ENCODE data around the gene RILPL2. TPM values are rescaled to one million over a fixed set of nuclear protein-coding genes. Genes with fewer than 3 reads are reported as not detected.
"Not testable (repeated sequence)": the region's sequence is repeated elsewhere in the genome, so short reads cannot be mapped to it uniquely, and the experiment has no call there.

The RILPL2 gene
- total RNA-seq, 6 experiments from 2014 or later: 1.6 to 2.7 (median 1.8) TPM

- Histone ChIP-seq H3K4me3 (no peak overlapping the region), H3K4me1 (peaks cover 0 to 11% (median 0%) of the 10 kb centered on the region in 4 donors), H3K9me3 (no peaks in the 10 kb centered on the region), H3K36me3 (peaks cover 0 to 23% (median 3%) of the 10 kb centered on the region in 4 donors), H3K27ac (no peak overlapping the region), H3K27me3 (no peaks in the 10 kb centered on the region)
- peak in 3 of 4 donors; percentile 25 to 35 (median 33) for ATAC-seq
- WGBS (ENCODE audit: insufficient coverage, low coverage, low lambda C conversion rate, missing lambda C conversion rate): 57% methylated on average over 1 of the region's 1 CpG
- no peak for TF ChIP-seq CTCF (IDR thresholded peaks at IDR 0.05)
- TF ChIP-seq POLR2A (IDR thresholded peaks at IDR 0.05): no peak
- intact Hi-C loops (cut with DNase I): no loop called here
- no peak for DNase-seq
Measured at GRCh38 chr12:123468786-123469185, 32.3 kb upstream of the RILPL2 start.

- no peaks in the 10 kb centered on the region for H3K27me3 ChIP-seq
- no peak for TF ChIP-seq CTCF (IDR thresholded peaks at IDR 0.05)
- TF ChIP-seq POLR2A (IDR thresholded peaks at IDR 0.05): no peak
- H3K27ac ChIP-seq: no peak overlapping the region
- ATAC-seq (no peak), DNase-seq (no peak)
- no peak overlapping the region for H3K4me3 ChIP-seq
- H3K4me1 ChIP-seq: no peaks in the 10 kb centered on the region
- H3K36me3 ChIP-seq: peaks cover 0 to 23% (median 3%) of the 10 kb centered on the region in 4 donors
- H3K9me3 ChIP-seq: no peaks in the 10 kb centered on the region
- WGBS (ENCODE audit: insufficient coverage, low coverage, low lambda C conversion rate, missing lambda C conversion rate): 96% methylated on average over 4 of the region's 4 CpGs
- intact Hi-C loops (cut with DNase I): no loop called here
Measured at GRCh38 chr12:123465084-123465483, 28.6 kb upstream of the RILPL2 start.

GRCh38 chr12:123463174-123463573 is 26.7 kb upstream of the RILPL2 start:
- H3K27me3 ChIP-seq; H3K9me3 ChIP-seq; intact Hi-C loops (cut with DNase I); H3K27ac ChIP-seq; H3K4me3 ChIP-seq; H3K4me1 ChIP-seq; ATAC-seq; DNase-seq: not testable (repeated sequence)
- H3K36me3 ChIP-seq: peaks cover 0 to 23% (median 3%) of the 10 kb centered on the region in 4 donors
- 98% methylated on average over 7 of the region's 11 CpGs for WGBS (ENCODE audit: insufficient coverage, low coverage, low lambda C conversion rate, missing lambda C conversion rate)

GRCh38 chr12:123457980-123458779 is 21.7 kb upstream of the RILPL2 start, which contains the start of gene SNRNP35:
SNRNP35 (plus strand) TSS chr12:123458139; CDS start chr12:123465541, 7,402 bp downstream.
- peak; percentile 85 to 90 (median 90) for DNase-seq
- H3K4me1 ChIP-seq: no peaks in the 10 kb centered on the region
- TF ChIP-seq CTCF (IDR thresholded peaks at IDR 0.05) (no peak), POLR2A (IDR thresholded peaks at IDR 0.05) (peak; percentile 36)
- H3K27me3 ChIP-seq: no peaks in the 10 kb centered on the region
- intact Hi-C loops (cut with DNase I): no loop called here
- peak; percentile 91 to 92 (median 92) for ATAC-seq
- H3K36me3 ChIP-seq: no peaks in the 10 kb centered on the region
- WGBS (ENCODE audit: insufficient coverage, low coverage, low lambda C conversion rate, missing lambda C conversion rate): 0% methylated on average over 32 of the region's 48 CpGs
- peak within 1 kb of the TSS; percentile 96 to 100 (median 100) for H3K27ac ChIP-seq
- H3K9me3 ChIP-seq: no peaks in the 10 kb centered on the region
- H3K4me3 ChIP-seq: peak within 1 kb of the TSS; percentile 57 to 95 (median 78)

GRCh38 chr12:123453165-123453564 is 16.7 kb upstream of the RILPL2 start:
- Histone ChIP-seq H3K9me3 (no peaks in the 10 kb centered on the region), H3K27ac (no peak overlapping the region), H3K4me1 (no peaks in the 10 kb centered on the region), H3K4me3 (no peak overlapping the region), H3K27me3 (no peaks in the 10 kb centered on the region), H3K36me3 (no peaks in the 10 kb centered on the region)
- WGBS (ENCODE audit: insufficient coverage, low coverage, low lambda C conversion rate, missing lambda C conversion rate): 68% methylated on average over 3 of the region's 3 CpGs
- DNase-seq (peak in 1 of 3 donors; percentile 17), ATAC-seq (no peak)
- intact Hi-C loops (cut with DNase I): no loop called here
- TF ChIP-seq POLR2A (IDR thresholded peaks at IDR 0.05): no peak
- no peak for TF ChIP-seq CTCF (IDR thresholded peaks at IDR 0.05)

GRCh38 chr12:123452276-123452550 is 15.7 kb upstream of the RILPL2 start:
- H3K27ac ChIP-seq; DNase-seq; intact Hi-C loops (cut with DNase I); H3K4me1 ChIP-seq; H3K27me3 ChIP-seq; H3K36me3 ChIP-seq; H3K9me3 ChIP-seq; H3K4me3 ChIP-seq; ATAC-seq: not testable (repeated sequence)
- WGBS (ENCODE audit: insufficient coverage, low coverage, low lambda C conversion rate, missing lambda C conversion rate): 17% methylated on average over 1 of the region's 1 CpG
